Measurements from ENCODE around the gene INSIG2. TPM values are rescaled to one million over a fixed set of nuclear protein-coding genes. Genes with fewer than 3 reads are reported as not detected.

Gene INSIG2
- total and polyA plus RNA-seq, 9 of the 15 experiments (the other 6 are each of a cell fraction or from before 2014, with no cell fraction given): 1.5 to 34.2 (median 6.4) TPM

DNA sequence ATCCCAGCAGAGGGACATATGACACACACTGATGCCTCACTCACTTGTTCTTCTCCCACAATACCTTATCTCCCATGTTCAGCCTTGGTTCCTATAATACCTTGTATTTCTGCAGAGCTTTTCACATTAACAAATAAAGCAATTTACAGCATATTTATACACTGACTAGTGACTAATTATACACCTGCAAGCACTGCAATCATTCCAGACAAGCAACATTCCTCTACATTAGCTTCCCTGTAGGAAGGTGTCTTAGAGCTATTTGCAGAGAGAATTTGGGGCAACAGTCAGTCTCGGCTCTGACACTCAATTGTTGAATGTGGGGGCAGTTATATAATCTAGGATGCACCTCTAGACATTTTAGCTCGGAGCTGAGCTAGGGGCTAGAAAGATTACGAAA lies 9.5 kb upstream of the INSIG2 start:
- DNase-seq (ENCODE audit: extremely low read depth in 1 of 4, low spot score in 3 of 4) (no peak), FAIRE-seq (no peak), ATAC-seq (no peak)
- Histone ChIP-seq H3K36me3 (ENCODE audit: control insufficient read depth, insufficient read depth, low read length) (no peaks in the 10 kb centered on the region), H3K79me2 (ENCODE audit: control insufficient read depth, insufficient read depth, low read length) (no peaks in the 10 kb centered on the region), H3K27ac (ENCODE audit: extremely low read depth, low read depth, low read length) (no peak overlapping the region), H2AFZ (ENCODE audit: low read depth, low read length) (no peak overlapping the region), H4K20me1 (replicated peaks; ENCODE audit: control insufficient read depth, insufficient read depth, low read length) (no peaks in the 10 kb centered on the region), H3K27me3 (ENCODE audit: control insufficient read depth in 2 of 2, insufficient read depth in 2 of 2, low read length in 2 of 2) (peaks cover 13 to 20% of the 10 kb centered on the region in 2 experiments; a peak in 3 of 5 replicates), H3K9me3 (replicated peaks; ENCODE audit: control insufficient read depth, insufficient read depth, low read depth, low read length) (no peaks in the 10 kb centered on the region), H3K4me3 (no peak overlapping the region), H3K9me1 (ENCODE audit: control insufficient read depth, insufficient read depth, low read length) (no peaks in the 10 kb centered on the region), H3K4me1 (replicated peaks in 1 of 2; ENCODE audit: control insufficient read depth in 2 of 2, insufficient read depth in 2 of 2, low read length in 2 of 2) (no peaks in the 10 kb centered on the region), H3K4me2 (ENCODE audit: insufficient read depth, low read length) (no peak overlapping the region), H3K9ac (ENCODE audit: insufficient read depth in 1 of 2, low read depth in 2 of 2, low read length in 2 of 2) (no peak overlapping the region)
- TF ChIP-seq, protein P1, sequence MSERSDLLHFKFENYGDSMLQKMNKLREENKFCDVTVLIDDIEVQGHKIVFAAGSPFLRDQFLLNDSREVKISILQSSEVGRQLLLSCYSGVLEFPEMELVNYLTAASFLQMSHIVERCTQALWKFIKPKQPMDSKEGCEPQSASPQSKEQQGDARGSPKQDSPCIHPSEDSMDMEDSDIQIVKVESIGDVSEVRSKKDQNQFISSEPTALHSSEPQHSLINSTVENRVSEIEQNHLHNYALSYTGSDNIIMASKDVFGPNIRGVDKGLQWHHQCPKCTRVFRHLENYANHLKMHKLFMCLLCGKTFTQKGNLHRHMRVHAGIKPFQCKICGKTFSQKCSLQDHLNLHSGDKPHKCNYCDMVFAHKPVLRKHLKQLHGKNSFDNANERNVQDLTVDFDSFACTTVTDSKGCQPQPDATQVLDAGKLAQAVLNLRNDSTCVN (CRISPR knock-in tag; IDR thresholded peaks at IDR 0.05): no peak
- TF ChIP-seq ZNF324 (CRISPR knock-in tag; IDR thresholded peaks at IDR 0.05) (no peak), SMAD4 (CRISPR knock-in tag; conservative IDR thresholded peaks at IDR 0.05) (no peak), ARHGAP35 (IDR thresholded peaks at IDR 0.05; ENCODE audit: partially characterized antibody) (no peak), ZNF23 (CRISPR knock-in tag; IDR thresholded peaks at IDR 0.05) (no peak)
- TF ChIP-seq, protein P2, sequence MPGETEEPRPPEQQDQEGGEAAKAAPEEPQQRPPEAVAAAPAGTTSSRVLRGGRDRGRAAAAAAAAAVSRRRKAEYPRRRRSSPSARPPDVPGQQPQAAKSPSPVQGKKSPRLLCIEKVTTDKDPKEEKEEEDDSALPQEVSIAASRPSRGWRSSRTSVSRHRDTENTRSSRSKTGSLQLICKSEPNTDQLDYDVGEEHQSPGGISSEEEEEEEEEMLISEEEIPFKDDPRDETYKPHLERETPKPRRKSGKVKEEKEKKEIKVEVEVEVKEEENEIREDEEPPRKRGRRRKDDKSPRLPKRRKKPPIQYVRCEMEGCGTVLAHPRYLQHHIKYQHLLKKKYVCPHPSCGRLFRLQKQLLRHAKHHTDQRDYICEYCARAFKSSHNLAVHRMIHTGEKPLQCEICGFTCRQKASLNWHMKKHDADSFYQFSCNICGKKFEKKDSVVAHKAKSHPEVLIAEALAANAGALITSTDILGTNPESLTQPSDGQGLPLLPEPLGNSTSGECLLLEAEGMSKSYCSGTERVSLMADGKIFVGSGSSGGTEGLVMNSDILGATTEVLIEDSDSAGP (CRISPR knock-in tag; IDR thresholded peaks at IDR 0.05): no peak
- TF ChIP-seq, protein P3, sequence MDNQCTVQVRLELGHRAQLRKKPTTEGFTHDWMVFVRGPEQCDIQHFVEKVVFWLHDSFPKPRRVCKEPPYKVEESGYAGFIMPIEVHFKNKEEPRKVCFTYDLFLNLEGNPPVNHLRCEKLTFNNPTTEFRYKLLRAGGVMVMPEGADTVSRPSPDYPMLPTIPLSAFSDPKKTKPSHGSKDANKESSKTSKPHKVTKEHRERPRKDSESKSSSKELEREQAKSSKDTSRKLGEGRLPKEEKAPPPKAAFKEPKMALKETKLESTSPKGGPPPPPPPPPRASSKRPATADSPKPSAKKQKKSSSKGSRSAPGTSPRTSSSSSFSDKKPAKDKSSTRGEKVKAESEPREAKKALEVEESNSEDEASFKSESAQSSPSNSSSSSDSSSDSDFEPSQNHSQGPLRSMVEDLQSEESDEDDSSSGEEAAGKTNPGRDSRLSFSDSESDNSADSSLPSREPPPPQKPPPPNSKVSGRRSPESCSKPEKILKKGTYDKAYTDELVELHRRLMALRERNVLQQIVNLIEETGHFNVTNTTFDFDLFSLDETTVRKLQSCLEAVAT (IDR thresholded peaks at IDR 0.05): no peak
- TF ChIP-seq, protein P4, sequence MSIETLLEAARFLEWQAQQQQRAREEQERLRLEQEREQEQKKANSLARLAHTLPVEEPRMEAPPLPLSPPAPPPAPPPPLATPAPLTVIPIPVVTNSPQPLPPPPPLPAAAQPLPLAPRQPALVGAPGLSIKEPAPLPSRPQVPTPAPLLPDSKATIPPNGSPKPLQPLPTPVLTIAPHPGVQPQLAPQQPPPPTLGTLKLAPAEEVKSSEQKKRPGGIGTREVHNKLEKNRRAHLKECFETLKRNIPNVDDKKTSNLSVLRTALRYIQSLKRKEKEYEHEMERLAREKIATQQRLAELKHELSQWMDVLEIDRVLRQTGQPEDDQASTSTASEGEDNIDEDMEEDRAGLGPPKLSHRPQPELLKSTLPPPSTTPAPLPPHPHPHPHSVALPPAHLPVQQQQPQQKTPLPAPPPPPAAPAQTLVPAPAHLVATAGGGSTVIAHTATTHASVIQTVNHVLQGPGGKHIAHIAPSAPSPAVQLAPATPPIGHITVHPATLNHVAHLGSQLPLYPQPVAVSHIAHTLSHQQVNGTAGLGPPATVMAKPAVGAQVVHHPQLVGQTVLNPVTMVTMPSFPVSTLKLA (conservative IDR thresholded peaks at IDR 0.05): no peak
- TF ChIP-seq, protein P5, sequence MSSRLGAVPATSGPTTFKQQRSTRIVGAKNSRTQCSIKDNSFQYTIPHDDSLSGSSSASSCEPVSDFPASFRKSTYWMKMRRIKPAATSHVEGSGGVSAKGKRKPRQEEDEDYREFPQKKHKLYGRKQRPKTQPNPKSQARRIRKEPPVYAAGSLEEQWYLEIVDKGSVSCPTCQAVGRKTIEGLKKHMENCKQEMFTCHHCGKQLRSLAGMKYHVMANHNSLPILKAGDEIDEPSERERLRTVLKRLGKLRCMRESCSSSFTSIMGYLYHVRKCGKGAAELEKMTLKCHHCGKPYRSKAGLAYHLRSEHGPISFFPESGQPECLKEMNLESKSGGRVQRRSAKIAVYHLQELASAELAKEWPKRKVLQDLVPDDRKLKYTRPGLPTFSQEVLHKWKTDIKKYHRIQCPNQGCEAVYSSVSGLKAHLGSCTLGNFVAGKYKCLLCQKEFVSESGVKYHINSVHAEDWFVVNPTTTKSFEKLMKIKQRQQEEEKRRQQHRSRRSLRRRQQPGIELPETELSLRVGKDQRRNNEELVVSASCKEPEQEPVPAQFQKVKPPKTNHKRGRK (tag; IDR thresholded peaks at IDR 0.05): no peak
- in situ Hi-C loops (cut with MboI) (no loop called here), intact Hi-C loops (cut with micrococcal nuclease) (no loop called here)
- ChIA-PET POLR2A (interaction anchor here (1.0 kb wide), 1 partner anchor 12 kb away, joined by 3 read pairs; no protein-coding TSS in a partner anchor), CTCF (ENCODE audit: low intra/inter-chr PET ratio) (no interaction called here)
- no TSS peak for BruUV-seq (replicated peaks)
- 8% methylated on average over 3 of the region's 3 CpGs for WGBS (ENCODE audit: insufficient coverage, low coverage, missing lambda C conversion rate)
